Metanephros (tissue), 2 donors: ENCODE measurements around the gene OR8B12. TPM values are rescaled to one million over a fixed set of nuclear protein-coding genes. Genes with fewer than 3 reads are reported as not detected.

Experiments
- small RNA-seq: library from RNA; depleted of rRNA; stranded (forward); fragments of <200 nt; gene quantifications from one replicate; pipeline ENCODE3, GENCODE V24; 2014; ENCODE audit warnings: low replicate concordance
- total RNA-seq: library from RNA; depleted of rRNA; stranded (reverse); fragments of >200 nt; gene quantifications from one replicate; pipeline ENCODE4 v1.2.3, GENCODE V29; 2014

OR8B12 gene, protein sequence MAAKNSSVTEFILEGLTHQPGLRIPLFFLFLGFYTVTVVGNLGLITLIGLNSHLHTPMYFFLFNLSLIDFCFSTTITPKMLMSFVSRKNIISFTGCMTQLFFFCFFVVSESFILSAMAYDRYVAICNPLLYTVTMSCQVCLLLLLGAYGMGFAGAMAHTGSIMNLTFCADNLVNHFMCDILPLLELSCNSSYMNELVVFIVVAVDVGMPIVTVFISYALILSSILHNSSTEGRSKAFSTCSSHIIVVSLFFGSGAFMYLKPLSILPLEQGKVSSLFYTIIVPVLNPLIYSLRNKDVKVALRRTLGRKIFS
- total RNA-seq: not detected

GRCh38 chr11:124543554-124543953 lies at the start of gene OR8B12:
Gene OR8B12, minus strand, starts transcription at chr11:124543654. Its CDS starts 0 bp downstream, at chr11:124543654.

DNA sequence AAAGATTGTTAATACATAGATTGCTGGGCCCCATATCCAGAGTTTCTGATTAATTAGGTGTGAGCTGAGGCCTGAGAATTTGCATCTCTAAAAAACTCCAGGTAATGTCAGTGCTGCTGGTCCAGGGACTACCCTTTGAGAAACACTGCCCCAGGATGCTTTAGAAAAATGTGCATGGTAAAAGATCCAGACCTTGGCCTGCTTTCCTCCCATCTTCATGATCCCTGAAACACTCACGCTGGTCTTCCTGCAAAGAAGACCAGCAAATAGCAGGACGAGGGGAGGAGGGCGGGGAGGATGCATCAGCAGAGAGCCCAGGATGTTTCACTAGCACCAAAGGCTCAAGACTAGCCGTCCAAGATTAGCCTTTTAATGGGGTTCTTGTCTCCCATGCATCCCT lies 26.2 kb upstream of the OR8B12 start, which contains the start of gene OR8A1:
TSS of gene OR8A1 (plus strand) at position 301 of the 400 bp plus-strand sequence. CDS start 123 bp downstream, outside the sequence.

Small RNA genes within 50 kb of the gene (small RNA-seq; reads per million reads assigned to genes)
- gene OR8A3P: not detected

Other genes starting within 250 kb of the OR8B12 start
- gene OR8D1, start 229.7 kb downstream of the OR8B12 start, total RNA-seq: not detected
- not detected for gene OR8D2, start 223.5 kb downstream of the OR8B12 start, total RNA-seq
- gene OR8B2, start 159.2 kb downstream of the OR8B12 start, total RNA-seq: not detected
- gene OR8B3, start 144.6 kb downstream of the OR8B12 start, total RNA-seq: not detected
- not detected for gene OR8B4, start 118.8 kb downstream of the OR8B12 start, total RNA-seq
- gene OR8B8, start 98.0 kb downstream of the OR8B12 start, total RNA-seq: not detected
- gene OR8A1, start 26.3 kb upstream of the OR8B12 start, total RNA-seq: not detected
- gene PANX3, start 67.8 kb upstream of the OR8B12 start, total RNA-seq: not detected
- gene TBRG1, start 79.2 kb upstream of the OR8B12 start, total RNA-seq: 34.8 TPM
- 12.0 TPM for gene SIAE, start 130.1 kb upstream of the OR8B12 start, total RNA-seq
- gene SPA17, start 130.2 kb upstream of the OR8B12 start, total RNA-seq: 5.5 TPM
- gene NRGN, start 196.3 kb upstream of the OR8B12 start, total RNA-seq: 4.1 TPM
- gene VSIG2, start 208.6 kb upstream of the OR8B12 start, total RNA-seq: 4.1 TPM
- gene ESAM, start 218.6 kb upstream of the OR8B12 start, total RNA-seq: 50.8 TPM